H1 (cell line): ENCODE data around the gene NOX5. TPM values are rescaled to one million over a fixed set of nuclear protein-coding genes. Genes with fewer than 3 reads are reported as not detected.

Experiments
- CHD2 ChIP-seq: IDR thresholded peaks from 2 replicates; pipeline ENCODE4 v1.6.1; 2012; ENCODE audit warnings: low read length, improper control_type of control experiment
- EGR1 ChIP-seq: IDR thresholded peaks from 2 replicates; pipeline ENCODE4 v1.6.1; 2011; ENCODE audit warnings: low read depth, low read length, borderline replicate concordance
- EZH2 ChIP-seq: fragments of 200-600 bp; sonication (generic); IDR thresholded peaks from 2 replicates; pipeline ENCODE4 v1.7.1; 2012; ENCODE audit warnings: low read depth, mild to moderate bottlenecking, moderate library complexity, low read length, inconsistent platforms; ENCODE audit not compliant: severe bottlenecking
- NANOG ChIP-seq: IDR thresholded peaks from 2 replicates; pipeline ENCODE4 v1.6.1; 2011; ENCODE audit warnings: low read length, low read depth, mild to moderate bottlenecking, inconsistent platforms; ENCODE audit not compliant: insufficient read depth, poor library complexity, severe bottlenecking
- POU5F1 ChIP-seq: IDR thresholded peaks from 2 replicates; pipeline ENCODE4 v1.6.1; 2011; ENCODE audit warnings: low read depth, mild to moderate bottlenecking, low read length, moderate library complexity
- YY1 ChIP-seq: IDR thresholded peaks from 2 replicates; pipeline ENCODE4 v1.6.1; 2011; ENCODE audit warnings: low read depth, mild to moderate bottlenecking, low read length
- polyA plus RNA-seq, 7 experiments: library from polyadenylated mRNA; depleted of rRNA in 3 of 7; stranded (reverse) in 5 of 7; unstranded in 2 of 7; fragments of >200 nt in 5 of 7; fragments of 200-250 nt in 2 of 7; gene quantifications; 1 replicate in 5 of 7; 2 replicates in 1 of 7; 4 replicates in 1 of 7; pipeline versions ENCODE4 v1.2.1 to v1.2.3, GENCODE V29; 2011 to 2013; ENCODE audit warnings: missing spikeins in 2 of 7, mixed read lengths in 2 of 7
- total RNA-seq: library from RNA; stranded (reverse); fragmentation: NEBNext Ultra II Directional; extraction: Animal tissue kit (Norgen Biotek cat#: 25700); gene quantifications from 2 replicates; pipeline ENCODE4 v1.2.1, GENCODE V29; 2021

NOX5 gene
- total and polyA plus RNA-seq, 2 of the 8 experiments (the other 6 are each of a cell fraction or from before 2014, with no cell fraction given) = under 0.01 TPM; not detected in 1

GRCh38 chr15:69075440-69075839 is 60.9 kb downstream of the NOX5 start (continued):
- no peak for TF ChIP-seq NANOG
- no peak for TF ChIP-seq CHD2
- TF ChIP-seq EGR1 = no peak
- no peak for TF ChIP-seq YY1
- no peak for TF ChIP-seq POU5F1
- no peak for TF ChIP-seq EZH2
